Mesendoderm (in vitro differentiated cells): ENCODE data around the gene TMEM203.

Experiments used
- DNase-seq: peaks from one replicate; pipeline ENCODE4 v3.0.0; 2013
- H2AK5ac ChIP-seq: 2 replicates; pipeline ENCODE4 v1.6.1; 2013; ENCODE audit warnings: low read length, inconsistent platforms
- H2BK120ac ChIP-seq: 2 replicates; pipeline ENCODE4 v1.6.1; 2013; ENCODE audit warnings: low read depth, mild to moderate bottlenecking, low read length, moderate library complexity, mixed read lengths
- H2BK15ac ChIP-seq: replicated peaks from 2 replicates; pipeline ENCODE4 v1.6.1; 2013; ENCODE audit warnings: low read depth, mild to moderate bottlenecking, moderate library complexity
- H2BK5ac ChIP-seq: 2 replicates; pipeline ENCODE4 v1.6.1; 2013; ENCODE audit warnings: low read length, inconsistent platforms
- H3K18ac ChIP-seq: 2 replicates; pipeline ENCODE4 v1.6.1; 2013; ENCODE audit warnings: mild to moderate bottlenecking, low read length, mixed read lengths
- H3K23ac ChIP-seq: one replicate; pipeline ENCODE4 v1.6.1; 2013; ENCODE audit warnings: low read length
- H3K27ac ChIP-seq: 2 replicates; pipeline ENCODE4 v1.5.1; 2013; ENCODE audit warnings: low read depth, mild to moderate bottlenecking, inconsistent platforms, low read length, moderate library complexity
- H3K27me3 ChIP-seq: 2 replicates; pipeline ENCODE4 v1.6.1; 2013; ENCODE audit warnings: low read length, control low read depth, mild to moderate bottlenecking, inconsistent platforms; ENCODE audit not compliant: insufficient read depth, poor library complexity
- H3K36me3 ChIP-seq: 2 replicates; pipeline ENCODE4 v1.6.1; 2013; ENCODE audit warnings: low read length, inconsistent platforms; ENCODE audit not compliant: control insufficient read depth, insufficient read depth
- H3K4ac ChIP-seq: one replicate; pipeline ENCODE4 v1.6.1; 2013; ENCODE audit warnings: low read depth, mild to moderate bottlenecking, low read length, moderate library complexity
- H3K4me1 ChIP-seq: 2 replicates; pipeline ENCODE4 v1.6.1; 2013; ENCODE audit warnings: low read depth, low read length, inconsistent platforms; ENCODE audit not compliant: control insufficient read depth
- H3K4me2 ChIP-seq: 2 replicates; pipeline ENCODE4 v1.6.1; 2013; ENCODE audit warnings: low read length
- H3K4me3 ChIP-seq: 2 replicates; pipeline ENCODE4 v1.5.1; 2013; ENCODE audit warnings: mild to moderate bottlenecking, low read length
- H3K56ac ChIP-seq: one replicate; pipeline ENCODE4 v1.6.1; 2013; ENCODE audit warnings: low read length
- H3K79me1 ChIP-seq: 2 replicates; pipeline ENCODE4 v1.6.1; 2013; ENCODE audit warnings: low read length, inconsistent platforms
- H3K79me2 ChIP-seq: 2 replicates; pipeline ENCODE4 v1.6.1; 2013; ENCODE audit warnings: mild to moderate bottlenecking, low read length; ENCODE audit not compliant: control insufficient read depth, insufficient read depth
- H3K9ac ChIP-seq: 2 replicates; pipeline ENCODE4 v1.6.1; 2013; ENCODE audit warnings: low read length, inconsistent platforms
- H4K5ac ChIP-seq: one replicate; pipeline ENCODE4 v1.6.1; 2013; ENCODE audit warnings: low read length
- H4K8ac ChIP-seq: one replicate; pipeline ENCODE4 v1.6.1; 2013; ENCODE audit warnings: low read depth, mild to moderate bottlenecking, control low read depth, low read length, moderate library complexity
- WGBS: extraction: QIAGEN DNeasy Blood & Tissue Kit; methylation state at CpG from one replicate; pipeline ENCODE4 v1.1.7; 2013; ENCODE audit warnings: low lambda C conversion rate, missing lambda C conversion rate; ENCODE audit not compliant: insufficient coverage; ENCODE audit errors: extremely low coverage; 5-methylcytosine and 5-hydroxymethylcytosine counted together

The TMEM203 gene

DNA sequence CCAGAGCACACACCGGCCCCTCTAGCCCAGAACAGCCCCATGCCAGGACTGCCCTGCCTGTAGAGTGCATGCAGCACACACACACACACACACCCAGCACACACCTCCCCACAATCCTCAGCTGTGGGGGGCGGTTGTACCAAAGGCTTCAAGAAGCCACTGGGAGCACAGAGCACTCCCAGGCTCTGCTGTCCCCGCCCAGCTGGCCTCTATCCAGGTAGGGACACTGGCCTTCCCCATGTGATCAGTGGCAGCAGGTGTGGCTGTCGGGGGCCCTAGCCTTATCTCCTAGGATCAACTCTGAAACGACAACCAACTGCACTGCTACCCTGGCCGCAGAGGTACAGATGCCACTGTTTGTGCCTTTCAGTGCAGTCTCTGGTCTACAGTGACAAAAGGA is 19.1 kb downstream of the TMEM203 start:
- no peak for DNase-seq
- peaks cover 19% of the 10 kb centered on the region for H3K79me1 ChIP-seq
- H2AK5ac ChIP-seq, result no peak overlapping the region
- no peak overlapping the region for H2BK5ac ChIP-seq
- H2BK120ac ChIP-seq, result no peak overlapping the region
- no peak overlapping the region for H3K56ac ChIP-seq
- H3K4me1 ChIP-seq, result peaks cover 3% of the 10 kb centered on the region
- H3K79me2 ChIP-seq, result peaks cover 16% of the 10 kb centered on the region
- H3K4ac ChIP-seq, result no peak overlapping the region
- H3K27me3 ChIP-seq, result no peaks in the 10 kb centered on the region
- H3K36me3 ChIP-seq, result no peaks in the 10 kb centered on the region
- no CpG with 5 or more reads among the region's 6 CpGs for WGBS
- H4K8ac ChIP-seq, result no peak overlapping the region
- H3K18ac ChIP-seq, result no peak overlapping the region
- H4K5ac ChIP-seq, result no peak overlapping the region
- no peak overlapping the region for H3K4me3 ChIP-seq
- no peak overlapping the region for H3K27ac ChIP-seq
- H2BK15ac ChIP-seq, result no peak overlapping the region
- no peak overlapping the region for H3K9ac ChIP-seq
- H3K23ac ChIP-seq, result no peak overlapping the region
- no peak overlapping the region for H3K4me2 ChIP-seq

DNA sequence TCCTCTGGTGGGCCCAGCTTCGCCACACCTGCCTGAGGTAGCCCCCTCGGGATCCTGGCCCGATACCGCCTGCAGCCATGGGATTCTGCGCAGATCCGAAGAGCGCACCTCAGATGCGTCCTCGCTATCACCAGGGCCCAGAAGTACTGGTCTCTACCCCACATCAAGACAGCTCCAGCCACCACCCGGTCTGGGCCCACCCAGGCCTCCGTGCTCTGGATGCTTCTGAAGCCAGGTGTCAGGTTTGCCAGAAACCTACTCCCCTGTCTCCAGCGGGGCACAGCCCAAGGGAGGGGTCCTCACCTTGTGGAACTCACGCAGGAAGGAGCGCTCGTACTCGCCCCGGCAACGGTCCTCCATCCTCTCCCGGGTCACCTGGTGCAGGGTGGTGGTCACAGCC is 19.5 kb downstream of the TMEM203 start:
- Histone ChIP-seq H3K9ac (no peak overlapping the region), H4K8ac (no peak overlapping the region), H2BK15ac (no peak overlapping the region), H4K5ac (no peak overlapping the region), H3K4me3 (no peak overlapping the region), H3K79me2 (peaks cover 16% of the 10 kb centered on the region), H3K27ac (no peak overlapping the region), H3K4me2 (no peak overlapping the region), H3K27me3 (no peaks in the 10 kb centered on the region), H3K36me3 (no peaks in the 10 kb centered on the region), H3K18ac (no peak overlapping the region), H2BK120ac (no peak overlapping the region), H2AK5ac (no peak overlapping the region), H3K56ac (no peak overlapping the region), H3K79me1 (peaks cover 19% of the 10 kb centered on the region), H3K4ac (no peak overlapping the region), H3K4me1 (peaks cover 3% of the 10 kb centered on the region), H3K23ac (no peak overlapping the region), H2BK5ac (no peak overlapping the region)
- no peak for DNase-seq
- WGBS, result no CpG with 5 or more reads among the region's 19 CpGs

GRCh38 chr9:137184881-137185660 is 20.4 kb downstream of the TMEM203 start:
- Histone ChIP-seq H2BK5ac (no peak overlapping the region), H3K4me1 (peaks cover 3% of the 10 kb centered on the region), H3K4me2 (no peak overlapping the region), H3K36me3 (no peaks in the 10 kb centered on the region), H3K18ac (no peak overlapping the region), H3K9ac (no peak overlapping the region), H4K5ac (no peak overlapping the region), H3K27ac (no peak overlapping the region), H2BK120ac (no peak overlapping the region), H3K79me1 (peaks cover 19% of the 10 kb centered on the region), H3K79me2 (peaks cover 16% of the 10 kb centered on the region), H3K4ac (no peak overlapping the region), H2BK15ac (no peak overlapping the region), H2AK5ac (no peak overlapping the region), H3K23ac (no peak overlapping the region), H3K27me3 (no peaks in the 10 kb centered on the region), H3K56ac (no peak overlapping the region), H3K4me3 (no peak overlapping the region), H4K8ac (no peak overlapping the region)
- DNase-seq, result no peak
- no CpG with 5 or more reads among the region's 48 CpGs for WGBS

GRCh38 chr9:137183980-137184595 is 21.4 kb downstream of the TMEM203 start:
- Histone ChIP-seq H3K18ac (no peak overlapping the region), H2BK5ac (no peak overlapping the region), H2BK15ac (no peak overlapping the region), H3K4me2 (no peak overlapping the region), H2AK5ac (no peak overlapping the region), H3K4me3 (no peak overlapping the region), H3K4me1 (no peaks in the 10 kb centered on the region), H3K9ac (no peak overlapping the region), H2BK120ac (no peak overlapping the region), H3K56ac (no peak overlapping the region), H4K8ac (no peak overlapping the region), H3K79me1 (peaks cover 10% of the 10 kb centered on the region), H3K27me3 (no peaks in the 10 kb centered on the region), H4K5ac (no peak overlapping the region), H3K36me3 (no peaks in the 10 kb centered on the region), H3K23ac (no peak overlapping the region), H3K79me2 (peaks cover 12% of the 10 kb centered on the region), H3K4ac (no peak overlapping the region), H3K27ac (no peak overlapping the region)
- WGBS, result no CpG with 5 or more reads among the region's 27 CpGs
- no peak for DNase-seq

DNA sequence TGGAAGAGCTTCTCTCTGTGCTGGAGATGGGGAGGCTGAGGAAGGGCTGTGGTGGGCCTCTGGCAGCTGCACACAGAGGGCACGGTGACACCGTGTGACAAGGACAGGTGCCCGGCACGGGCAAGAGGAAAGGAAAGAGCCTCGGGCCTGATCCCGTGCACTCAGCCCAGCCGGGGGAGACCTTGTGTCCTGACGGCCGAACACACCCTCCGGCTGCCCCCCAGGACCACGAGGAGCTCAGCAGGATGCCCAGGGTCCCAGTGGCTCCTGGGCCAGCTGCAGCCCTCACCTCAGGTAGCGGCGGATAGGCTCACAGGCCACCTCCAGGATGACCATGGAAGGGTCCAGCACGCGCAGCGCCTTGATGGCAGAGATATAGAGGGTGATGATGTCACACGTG is 22.6 kb downstream of the TMEM203 start:
- no peaks in the 10 kb centered on the region for H3K36me3 ChIP-seq
- H3K23ac ChIP-seq, result no peak overlapping the region

More for the DNA sequence above, 22.6 kb downstream of the TMEM203 start:
- Histone ChIP-seq H3K4me2 (no peak overlapping the region), H4K5ac (no peak overlapping the region), H2AK5ac (no peak overlapping the region), H3K27ac (no peak overlapping the region), H3K27me3 (no peaks in the 10 kb centered on the region), H3K56ac (no peak overlapping the region), H3K79me2 (peaks cover 12% of the 10 kb centered on the region), H2BK120ac (no peak overlapping the region), H3K18ac (no peak overlapping the region), H3K4me3 (no peak overlapping the region), H3K9ac (no peak overlapping the region), H3K4ac (no peak overlapping the region), H2BK5ac (no peak overlapping the region), H3K79me1 (peaks cover 9% of the 10 kb centered on the region), H4K8ac (no peak overlapping the region), H3K4me1 (no peaks in the 10 kb centered on the region), H2BK15ac (no peak overlapping the region)
- no CpG with 5 or more reads among the region's 17 CpGs for WGBS
- no peak for DNase-seq
